HG02870 (cell line): Measurements from ENCODE around the gene C13orf42.
A peak's percentile ranks its signal among the peaks of the same experiment; 100 is the strongest.

ENCODE experiments used
- ATAC-seq: cut with Tn5 transposase; IDR thresholded peaks from one replicate; pipeline ENCODE4 v1.9.1; 2021; ENCODE audit warnings: mild to moderate bottlenecking, moderate library complexity; ENCODE audit not compliant: unreplicated experiment

Gene C13orf42

DNA sequence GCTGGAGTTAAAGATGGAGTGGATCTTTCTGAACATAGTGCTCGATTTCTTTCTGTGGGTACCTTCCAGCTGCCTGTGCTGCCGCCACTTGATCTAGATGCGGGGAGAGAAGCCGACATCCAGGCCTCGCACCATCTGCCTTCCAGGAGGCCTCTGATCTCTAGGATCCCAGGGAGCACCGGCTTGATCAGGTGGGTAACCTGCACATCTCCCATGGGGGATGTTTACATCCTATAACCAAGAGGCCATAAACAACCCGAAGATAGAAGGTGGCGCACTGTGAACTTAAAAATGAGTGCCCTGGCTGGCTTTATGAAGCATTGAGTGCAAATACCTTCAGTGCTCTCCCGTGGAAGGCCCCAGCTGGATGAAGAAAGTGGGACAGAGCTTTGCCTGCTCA, at the start of gene C13orf42:
Gene C13orf42 (minus strand): TSS at position 101 of the 400 bp plus-strand sequence. CDS start 65 bp downstream, at position 36.
- ATAC-seq, result no peak

DNA sequence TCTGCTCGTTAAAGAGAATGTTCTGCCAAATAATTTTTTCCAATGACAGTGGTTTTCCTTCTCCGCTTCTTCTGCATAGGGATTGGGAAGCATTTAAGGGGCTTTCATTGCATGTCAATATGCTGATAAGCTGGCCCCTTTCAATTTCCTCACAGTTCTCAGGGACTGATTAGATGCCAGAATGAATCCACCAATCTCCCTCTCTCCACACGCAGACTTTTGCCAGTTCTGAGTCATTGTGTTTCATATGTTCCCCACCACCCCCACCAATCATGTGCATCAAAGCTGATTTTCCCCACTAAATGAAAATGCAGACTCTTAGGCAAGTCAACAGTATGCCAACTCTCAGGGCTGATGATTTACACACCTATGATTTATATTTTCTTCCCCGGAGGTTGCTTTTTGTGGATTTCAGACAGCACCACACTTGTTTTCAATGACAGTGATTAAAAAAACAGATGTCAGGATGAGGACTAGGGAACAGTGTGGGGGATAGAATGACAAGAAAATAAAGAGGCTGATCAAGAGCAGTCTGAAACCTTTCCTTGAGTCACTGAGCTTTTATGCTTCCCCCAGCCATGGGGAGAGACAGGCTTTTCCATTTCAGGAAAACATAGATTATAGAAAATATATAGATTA, 47.9 kb upstream of the C13orf42 start:
- no peak for ATAC-seq

DNA sequence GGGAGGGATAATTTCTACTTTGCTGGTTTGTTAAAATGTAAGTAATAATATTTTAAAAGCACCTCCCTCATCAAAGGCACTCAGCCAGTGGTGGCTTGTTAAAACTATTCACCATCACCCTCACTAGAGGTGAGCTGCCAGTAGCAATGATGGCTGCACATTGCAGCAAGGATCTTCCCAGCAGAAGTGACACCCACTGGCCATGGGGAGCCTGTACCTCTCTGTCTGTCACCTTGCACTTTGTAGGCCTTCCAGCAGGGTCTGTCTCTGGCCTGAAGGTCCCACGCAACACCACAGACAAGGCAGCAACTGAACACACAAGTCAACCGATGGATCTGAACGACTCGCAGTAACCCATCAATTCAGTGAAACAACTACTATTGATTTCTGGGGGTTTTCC, 47.3 kb upstream of the C13orf42 start:
- no peak for ATAC-seq

DNA sequence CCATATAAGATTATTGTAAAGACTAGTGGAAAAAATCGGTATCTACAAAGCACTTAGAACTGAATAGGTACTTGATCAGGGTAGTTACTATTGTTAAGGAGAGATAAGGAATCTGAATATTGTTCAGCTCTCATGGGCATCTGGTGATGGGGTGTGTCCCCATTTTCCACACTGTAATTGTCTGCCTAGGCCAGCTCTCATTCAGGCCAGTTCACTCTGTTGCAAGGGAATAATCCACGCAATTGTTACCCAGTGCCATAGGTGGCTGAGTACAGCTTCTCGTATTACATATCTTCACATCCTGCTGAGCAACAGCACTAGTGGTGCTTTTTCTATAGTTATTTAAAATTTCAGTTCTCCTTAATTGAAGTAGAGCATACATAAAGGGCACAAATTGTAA, 45.6 kb upstream of the C13orf42 start:
- ATAC-seq, result no peak

DNA sequence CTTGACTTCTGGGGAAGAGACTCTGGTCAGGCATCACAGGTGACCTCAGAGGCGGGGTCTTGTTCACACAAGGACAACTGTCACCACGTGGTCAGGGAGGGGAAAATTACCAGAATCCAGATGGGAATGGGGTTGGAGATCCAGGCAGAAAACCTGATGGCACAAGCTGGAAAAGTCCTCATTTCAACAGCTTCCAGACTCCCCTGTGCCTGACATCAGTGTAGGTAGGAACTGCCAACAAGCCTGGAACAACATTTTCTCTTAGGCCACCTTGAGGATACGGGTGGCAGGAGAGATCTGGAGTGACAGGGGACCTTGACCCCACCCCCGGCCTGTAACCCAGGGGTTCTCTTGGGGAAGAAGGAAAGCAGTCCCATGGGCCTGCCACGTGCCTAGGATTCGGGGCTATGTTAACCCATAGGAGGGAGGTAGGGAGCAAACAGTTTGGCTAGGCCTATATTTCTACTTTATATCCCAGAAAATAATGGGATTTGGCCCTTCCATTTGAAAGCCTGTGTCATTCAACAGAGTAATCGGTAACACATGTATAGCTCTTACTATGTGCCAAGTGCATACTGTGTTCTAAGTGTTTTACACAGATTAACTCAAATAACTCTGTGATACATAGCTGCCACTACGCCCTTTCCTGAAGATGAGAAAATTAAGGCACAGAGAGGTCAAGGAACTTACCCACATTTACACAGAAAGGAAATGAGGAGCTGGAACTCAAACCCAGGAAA, 44.9 kb upstream of the C13orf42 start:
- ATAC-seq, result no peak

DNA sequence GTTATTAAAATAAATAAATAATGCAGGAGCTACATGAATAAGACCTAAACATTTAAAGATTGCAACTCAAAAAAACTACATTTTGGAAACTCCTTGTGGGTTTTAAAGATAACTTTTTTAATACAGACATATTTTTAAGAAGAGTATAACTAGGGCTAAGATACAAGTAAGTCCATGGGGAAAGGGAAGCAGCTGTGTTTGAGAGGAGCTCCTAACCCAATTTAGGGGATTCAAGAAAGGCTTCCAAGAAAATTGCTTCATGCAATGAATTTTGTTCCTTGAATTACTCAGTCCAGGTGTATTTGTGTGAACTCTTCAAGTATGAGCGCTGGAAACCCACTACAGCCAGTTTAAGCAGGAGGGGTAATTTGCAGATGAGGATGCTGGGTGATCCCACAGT, 44.1 kb upstream of the C13orf42 start:
- no peak for ATAC-seq

DNA sequence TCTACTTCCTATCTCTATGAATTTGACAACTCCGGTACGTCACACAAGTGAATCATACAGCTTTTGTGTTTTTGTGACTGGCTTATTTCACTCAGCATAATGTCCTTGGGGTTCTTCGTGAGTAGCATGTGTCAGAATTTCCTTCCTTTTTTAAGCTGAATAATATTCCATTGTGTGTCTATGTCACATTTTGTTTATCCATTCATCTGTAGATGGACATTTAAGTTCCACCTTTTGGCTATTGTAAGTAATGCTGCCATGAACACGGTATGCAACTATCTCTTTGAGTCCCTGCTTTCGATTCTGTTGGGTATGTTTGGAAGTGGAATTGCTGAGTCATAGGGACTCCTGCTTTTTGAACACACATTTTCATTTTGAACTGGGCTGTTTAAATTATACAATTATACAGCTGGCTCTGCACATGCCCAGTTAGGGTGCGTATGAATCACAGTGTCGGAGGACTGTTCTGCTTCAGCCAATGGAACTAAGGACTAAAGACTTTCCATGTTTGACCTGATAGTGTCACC, 43.0 kb upstream of the C13orf42 start:
- no peak for ATAC-seq

DNA sequence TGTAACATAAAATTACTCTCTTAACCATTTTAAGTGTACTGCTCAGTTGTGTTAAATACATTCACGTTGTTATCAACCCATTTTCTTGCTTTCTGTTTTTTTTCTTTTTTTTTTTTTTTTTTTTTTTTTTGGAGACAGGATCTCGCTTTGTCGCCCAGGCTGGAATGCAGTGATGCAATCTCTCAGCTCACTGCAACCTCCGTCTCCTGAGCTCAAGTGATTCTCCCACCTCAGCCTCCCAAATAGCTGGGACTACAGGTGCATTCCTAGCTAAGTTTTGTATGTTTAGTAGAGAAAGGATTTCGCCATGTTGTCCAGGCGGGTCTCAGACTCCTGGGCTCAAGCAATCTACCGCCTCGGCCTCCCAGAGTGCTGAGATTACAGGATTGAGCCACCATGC, 42.5 kb upstream of the C13orf42 start:
- no peak for ATAC-seq

DNA sequence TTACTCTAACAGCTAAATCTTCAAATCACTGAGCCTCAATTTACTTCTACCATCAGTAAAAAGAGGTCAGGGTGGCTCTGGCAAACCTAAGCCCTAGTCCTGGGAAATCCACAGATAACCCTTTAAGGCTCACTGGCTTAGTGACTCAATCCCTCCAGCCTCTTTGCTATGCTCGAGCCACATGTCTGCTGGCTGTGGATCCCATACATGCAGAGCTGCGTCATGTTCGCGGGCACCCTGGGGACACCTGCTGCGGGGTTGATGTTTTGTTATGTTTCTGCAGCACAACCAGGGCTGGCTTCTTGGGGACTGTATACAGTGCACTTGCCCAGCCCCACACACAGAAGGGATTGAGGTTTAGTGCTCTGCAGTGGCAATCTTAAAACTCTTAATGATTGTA, 41.6 kb upstream of the C13orf42 start:
- no peak for ATAC-seq

DNA sequence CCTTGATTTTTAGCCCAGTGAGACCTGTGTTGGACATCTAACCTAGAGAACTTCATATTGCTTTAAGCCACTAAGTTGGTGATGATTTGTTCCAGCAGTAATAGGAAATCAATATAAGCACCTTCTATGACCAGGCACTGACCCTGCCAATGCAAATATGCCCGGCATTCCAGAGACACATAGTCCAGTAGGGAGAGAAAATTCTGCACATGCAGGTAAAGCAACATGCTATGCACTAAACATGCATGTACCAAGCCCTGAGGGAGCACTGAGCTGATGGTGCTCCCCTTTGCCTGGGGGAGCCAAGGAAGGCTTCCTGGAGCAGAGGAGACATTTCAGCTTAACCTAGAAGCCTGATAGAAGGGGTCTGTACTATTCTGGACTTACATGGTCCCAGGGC, 40.4 kb upstream of the C13orf42 start:
- ATAC-seq, result no peak

DNA sequence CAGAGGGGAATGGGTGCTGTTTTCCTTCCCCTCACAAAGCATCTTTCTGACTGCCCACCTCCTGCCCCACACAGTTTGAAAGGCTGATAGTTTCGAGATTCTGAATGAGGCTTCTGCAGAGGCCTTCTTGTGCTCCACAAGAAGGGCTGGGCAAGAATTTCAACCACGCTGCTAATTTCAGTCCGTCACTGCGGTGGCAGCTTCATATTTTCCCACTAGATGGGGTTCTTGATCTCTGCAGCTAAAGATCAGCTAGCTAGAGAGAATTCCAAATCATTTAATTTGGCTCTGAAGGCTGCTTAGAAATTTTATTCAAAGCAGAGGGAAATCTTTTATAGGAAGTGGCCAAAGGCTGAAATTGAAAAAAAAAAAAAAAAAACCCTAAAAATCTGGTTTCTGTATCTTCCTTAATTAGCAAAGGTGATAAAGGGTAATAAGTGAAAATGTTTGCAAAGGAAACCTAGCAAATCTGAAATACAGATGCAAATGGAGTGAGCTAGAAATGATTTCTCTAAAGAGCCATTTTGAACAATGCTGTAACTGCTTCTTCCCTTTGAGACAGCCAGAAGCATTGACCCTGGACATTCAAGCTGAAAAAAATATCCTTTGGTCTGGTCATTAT, 38.0 kb upstream of the C13orf42 start:
- ATAC-seq, result no peak

DNA sequence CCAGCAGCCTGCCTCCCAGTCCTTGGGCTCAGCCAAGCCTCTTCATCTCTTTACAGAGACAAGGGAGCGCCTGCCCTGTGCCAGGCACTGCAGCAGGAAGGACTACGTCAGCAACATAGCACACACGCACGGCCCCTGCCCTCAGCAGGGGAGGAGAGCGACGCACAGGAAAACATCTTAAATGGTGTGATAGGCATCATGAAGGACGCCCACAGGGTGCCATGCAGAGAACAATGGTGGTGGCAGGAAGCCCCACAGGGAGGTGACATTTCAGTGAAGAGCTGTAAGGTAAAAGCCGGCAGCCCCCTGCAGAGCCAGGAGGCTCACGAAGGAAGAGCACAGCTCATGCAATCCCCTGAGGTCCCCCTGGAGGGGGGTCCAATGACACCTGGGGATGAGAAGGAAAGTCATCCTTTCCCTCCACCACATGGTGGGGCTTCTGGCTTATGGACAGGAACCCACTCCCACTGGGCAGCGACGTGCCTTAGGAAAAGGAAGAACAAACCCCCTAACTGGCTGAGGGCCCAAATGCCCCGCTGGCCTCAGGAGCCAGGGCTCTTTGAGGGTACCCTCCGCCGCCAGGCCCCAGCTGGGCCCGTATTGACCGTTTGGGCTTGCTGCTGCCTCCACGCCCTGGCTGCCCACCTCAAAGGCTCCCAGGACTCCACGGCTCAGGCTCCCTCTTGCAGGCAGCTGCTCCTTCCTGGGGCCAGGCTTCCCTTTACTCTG, 37.3 kb upstream of the C13orf42 start:
- no peak for ATAC-seq

DNA sequence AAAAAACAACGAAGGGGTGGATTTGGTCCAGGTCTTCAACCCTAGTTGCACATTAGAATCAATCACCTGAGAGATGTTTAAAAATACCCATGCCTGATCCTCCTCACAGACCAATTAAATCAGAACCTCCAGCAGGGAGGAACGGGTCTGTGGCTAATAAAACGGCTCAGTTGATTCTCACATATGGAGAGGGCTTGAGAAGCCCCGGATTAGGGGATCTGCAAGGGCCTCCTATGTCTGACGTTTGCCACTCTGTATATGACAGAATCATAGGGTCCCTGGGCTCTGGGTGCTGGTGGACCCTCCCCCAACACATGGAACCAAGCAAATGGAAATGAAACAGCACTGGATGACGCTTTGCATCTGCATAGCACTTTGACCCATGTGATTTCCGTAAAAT, 36.7 kb upstream of the C13orf42 start:
- no peak for ATAC-seq

DNA sequence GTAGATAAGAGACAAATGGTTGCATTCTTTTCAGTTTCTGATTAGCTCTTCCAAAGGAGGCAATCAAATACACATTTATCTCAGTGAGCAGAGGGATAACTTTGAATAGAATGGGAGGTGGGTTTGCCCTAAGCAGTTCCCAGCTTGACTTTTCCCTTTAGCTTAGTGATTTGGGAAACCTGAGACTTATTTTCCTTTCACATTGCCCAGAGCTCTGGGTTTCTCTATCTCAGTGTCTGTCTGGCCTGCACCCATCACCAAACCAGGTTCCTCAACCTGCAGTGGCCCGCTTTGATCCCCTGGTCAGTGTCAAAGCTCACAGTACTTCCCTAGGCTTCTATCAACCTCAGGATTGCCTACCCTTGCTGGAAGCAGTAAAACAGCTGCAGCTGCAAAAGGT, 35.6 kb upstream of the C13orf42 start:
- ATAC-seq, result no peak

DNA sequence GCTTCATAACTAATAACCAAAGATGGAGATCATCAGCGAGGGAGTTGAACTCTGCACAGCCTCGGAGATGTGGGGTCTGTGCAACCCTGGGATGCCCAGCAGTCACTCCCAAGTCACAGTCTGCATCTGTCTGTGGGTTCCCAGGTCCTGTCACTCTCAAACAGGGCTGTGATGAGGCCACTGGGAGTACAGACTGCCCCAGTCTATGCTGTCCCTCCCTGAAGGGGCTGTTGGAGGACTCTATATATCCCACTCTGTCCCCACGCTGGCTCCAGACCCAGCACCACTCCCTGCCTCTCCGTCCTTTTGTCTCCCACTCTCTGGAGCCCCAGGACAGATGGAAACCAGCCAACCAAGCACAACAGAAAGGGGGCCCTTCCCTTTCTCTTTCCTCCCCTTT, 26.2 kb upstream of the C13orf42 start:
- ATAC-seq, result no peak

DNA sequence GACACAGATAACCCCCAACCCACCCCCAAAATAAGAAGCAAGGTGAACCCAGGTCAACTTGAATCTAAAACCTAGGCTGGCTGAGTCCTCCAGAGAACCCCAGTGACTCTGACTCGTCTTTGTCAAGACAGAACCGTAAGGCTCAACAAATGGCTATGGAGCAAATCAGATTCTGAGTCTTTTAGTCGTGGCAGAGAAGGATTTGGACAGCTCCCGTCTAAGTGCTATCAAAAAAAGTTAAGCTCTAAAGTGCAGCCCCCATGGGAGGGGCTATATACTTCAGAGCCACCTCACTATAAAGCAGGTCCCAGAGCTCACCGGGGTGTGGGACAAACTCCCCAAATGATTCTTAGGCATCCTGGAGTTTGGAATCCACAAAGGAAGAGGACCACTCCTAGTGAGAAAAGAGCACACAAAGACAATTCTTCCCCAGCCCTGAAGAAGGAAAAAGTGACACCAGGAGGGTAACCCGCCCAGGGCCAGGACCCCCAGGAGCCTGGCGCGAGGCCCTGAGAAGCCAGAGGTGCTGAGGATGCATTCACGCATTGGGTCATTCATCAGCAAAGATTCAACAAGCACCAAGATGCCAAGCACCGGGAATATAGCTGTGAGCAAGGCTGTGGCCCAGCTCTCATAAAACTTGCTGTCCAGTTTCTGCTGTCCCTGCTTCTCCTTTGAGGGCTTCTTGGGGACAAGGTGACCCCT, 25.4 kb upstream of the C13orf42 start:
- no peak for ATAC-seq

DNA sequence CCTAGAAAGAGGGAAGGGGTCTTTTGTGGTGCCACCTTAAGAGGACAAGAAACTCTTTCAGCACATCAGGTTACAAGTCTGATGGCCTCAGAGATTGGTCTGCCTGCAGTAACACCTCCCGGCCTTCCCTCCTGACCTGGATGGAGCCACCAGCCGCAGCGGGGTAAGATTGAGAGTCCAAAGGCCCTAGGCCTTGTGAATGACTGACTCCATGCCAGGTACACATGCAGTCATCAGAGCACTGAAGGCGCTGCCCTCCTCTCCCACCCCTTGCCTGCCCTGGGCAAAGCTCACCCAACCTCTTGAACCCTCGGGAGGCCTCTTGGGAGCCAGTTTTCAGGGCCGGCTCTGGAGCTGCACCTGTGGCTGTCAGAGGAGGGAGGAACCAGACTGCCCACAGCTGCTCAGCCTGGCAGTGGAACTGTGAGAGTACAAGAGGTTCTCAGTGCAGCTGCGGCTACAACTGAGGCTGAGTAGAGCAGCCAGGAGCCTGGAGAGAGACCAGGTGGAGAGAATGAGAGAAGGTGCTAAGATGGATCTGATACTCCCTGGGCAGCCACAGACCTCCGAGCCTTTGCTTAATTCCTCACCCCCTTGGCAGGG, 23.8 kb upstream of the C13orf42 start:
- ATAC-seq, result no peak

DNA sequence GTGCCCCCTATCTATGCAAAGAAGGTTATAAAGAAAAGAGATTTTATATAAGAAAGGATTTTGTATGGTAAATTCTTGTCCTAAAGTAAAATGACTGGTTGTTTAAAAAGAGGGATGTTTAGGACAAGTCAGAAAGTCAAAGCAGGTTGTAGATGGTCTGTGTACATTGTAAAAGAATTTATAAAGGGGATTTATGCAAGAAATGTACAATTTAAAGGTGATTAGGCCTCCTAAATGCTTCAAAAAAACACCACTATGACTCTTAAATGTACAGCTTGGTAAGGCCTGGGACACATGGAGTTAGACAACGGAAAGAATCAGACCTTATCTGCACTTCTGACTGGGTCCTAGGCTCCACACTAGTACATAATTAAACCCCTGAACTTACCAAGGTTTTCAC, 19.3 kb upstream of the C13orf42 start:
- no peak for ATAC-seq

DNA sequence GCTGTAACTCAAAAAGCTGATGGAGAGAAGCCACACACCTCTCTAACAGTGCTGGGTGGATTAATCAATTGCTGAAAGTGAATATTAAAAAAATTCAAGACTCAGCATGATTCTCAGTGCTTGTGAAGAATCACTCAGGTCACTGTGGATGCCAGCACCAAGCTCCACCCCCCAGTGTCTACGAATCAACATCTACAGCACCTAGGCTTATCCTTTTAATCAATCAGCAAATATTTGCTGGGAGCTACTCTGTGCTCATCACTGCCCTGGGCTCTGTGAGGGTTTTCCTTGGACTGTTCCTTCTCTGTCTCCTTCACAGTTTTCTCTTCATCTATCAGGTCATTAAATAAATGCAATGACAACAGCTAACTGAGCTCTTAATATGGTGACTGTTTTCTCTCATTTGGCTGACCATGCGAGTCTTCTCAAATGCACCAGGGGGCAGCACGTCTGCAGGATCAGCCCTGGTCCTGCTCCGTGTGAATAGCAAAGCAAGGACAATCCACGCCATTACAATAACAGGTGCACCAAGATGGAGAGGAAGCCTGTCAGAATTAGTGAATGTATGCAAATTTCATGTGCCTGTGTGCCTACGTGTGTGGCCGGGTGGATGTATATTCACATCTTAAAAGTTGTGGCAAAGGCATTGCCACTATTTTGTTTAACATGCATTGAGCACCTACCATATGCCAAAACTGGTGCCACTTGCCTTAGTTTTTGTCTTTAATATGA, 14.6 kb upstream of the C13orf42 start:
- peak; percentile 88 for ATAC-seq
